ENCODE results near the gene ASIC4.

ASIC4 gene

DNA sequence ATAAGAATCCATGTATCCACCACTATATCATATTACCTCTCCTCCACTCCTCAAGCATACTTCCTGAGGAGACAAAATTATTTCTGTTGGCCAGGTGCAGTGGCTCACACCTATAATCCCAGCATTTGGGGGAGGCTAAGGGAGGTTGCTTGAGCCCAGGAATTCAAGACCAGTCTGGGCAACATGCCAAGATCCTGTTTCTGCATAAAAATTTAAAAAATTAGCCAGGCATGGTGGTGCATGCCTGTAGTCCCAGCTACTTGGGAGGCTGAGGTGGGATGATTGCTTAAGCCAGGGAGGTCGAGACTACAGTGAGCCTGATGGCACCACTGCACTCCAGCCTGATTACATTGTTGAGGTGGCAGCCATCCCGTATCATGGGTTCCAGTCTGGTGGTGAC is 67.1 kb downstream of the ASIC4 start:
- TF ChIP-seq CTCF (IDR thresholded peaks at IDR 0.05; ENCODE audit: insufficient read depth, low read depth, low read length, missing control alignments), result no peak
- no peak for DNase-seq (ENCODE audit: low read depth)
- no peak overlapping the region for H3K4me3 ChIP-seq (ENCODE audit: low read depth, low read length)

Measured in GM12865 (cell line).